Ishikawa (cell line): ENCODE data around the gene GNG7.

Source experiments
- CEBPB ChIP-seq: IDR thresholded peaks from 2 replicates; pipeline ENCODE4 v1.6.1; 2012
- CREB1 ChIP-seq: IDR thresholded peaks from 2 replicates; pipeline ENCODE4 v1.6.1; 2012; ENCODE audit warnings: low read depth
- EGR1 ChIP-seq: IDR thresholded peaks from 2 replicates; pipeline ENCODE4 v1.6.1; 2012
- EP300 ChIP-seq: IDR thresholded peaks from 2 replicates; pipeline ENCODE4 v1.6.1; 2012; ENCODE audit warnings: borderline replicate concordance
- FOXM1 ChIP-seq: IDR thresholded peaks from 2 replicates; pipeline ENCODE4 v1.6.1; 2012; ENCODE audit warnings: low read depth, borderline replicate concordance
- MAX ChIP-seq: IDR thresholded peaks from 2 replicates; pipeline ENCODE4 v1.6.1; 2012
- NFIC ChIP-seq: IDR thresholded peaks from 2 replicates; pipeline ENCODE4 v1.6.1; 2012
- RAD21 ChIP-seq: IDR thresholded peaks from 2 replicates; pipeline ENCODE4 v1.6.1; 2012; ENCODE audit warnings: low read depth
- REST ChIP-seq: IDR thresholded peaks from 2 replicates; pipeline ENCODE4 v1.6.1; 2012; ENCODE audit warnings: low read depth, mild to moderate bottlenecking
- TAF1 ChIP-seq: IDR thresholded peaks from 2 replicates; pipeline ENCODE4 v1.6.1; 2012; ENCODE audit warnings: low read depth, mild to moderate bottlenecking
- TCF12 ChIP-seq: IDR thresholded peaks from 2 replicates; pipeline ENCODE4 v1.6.1; 2012; ENCODE audit warnings: low read depth
- TEAD4 ChIP-seq: IDR thresholded peaks from 2 replicates; pipeline ENCODE4 v1.6.1; 2012
- USF1 ChIP-seq: IDR thresholded peaks from 2 replicates; pipeline ENCODE4 v1.6.1; 2012
- YY1 ChIP-seq: IDR thresholded peaks from 2 replicates; pipeline ENCODE4 v1.6.1; 2012; ENCODE audit warnings: low read depth
- ZBTB7A ChIP-seq: IDR thresholded peaks from 2 replicates; pipeline ENCODE4 v1.6.1; 2012; ENCODE audit warnings: low read depth

Gene GNG7

GRCh38 chr19:2610637-2611482 is 91.6 kb downstream of the GNG7 start:
- TF ChIP-seq NFIC (peak; percentile 55), YY1 (no peak), ZBTB7A (peak; percentile 41), TCF12 (peak; percentile 60; the same call in 1 of the 2 replicates), CREB1 (no peak), TAF1 (no peak), CEBPB (no peak), EGR1 (no peak), REST (no peak), RAD21 (peak; percentile 98), USF1 (no peak), MAX (no peak), FOXM1 (no peak), TEAD4 (peak; percentile 73), EP300 (peak; percentile 52; the same call in 1 of the 2 replicates)

GRCh38 chr19:2609389-2610116 is 92.9 kb downstream of the GNG7 start:
- TF ChIP-seq EP300 (no peak), NFIC (no peak), FOXM1 (no peak), MAX (no peak), USF1 (no peak), RAD21 (no peak), ZBTB7A (no peak)

GRCh38 chr19:2608602-2608922 is 93.9 kb downstream of the GNG7 start:
- TF ChIP-seq CREB1 (no peak), TCF12 (no peak), RAD21 (no peak), TEAD4 (no peak), MAX (no peak), FOXM1 (no peak)

GRCh38 chr19:2607712-2608601 is 94.5 kb downstream of the GNG7 start:
- TF ChIP-seq FOXM1 (no peak), TAF1 (no peak), NFIC (no peak), ZBTB7A (no peak), TEAD4 (no peak), EP300 (no peak), USF1 (no peak), TCF12 (no peak), CREB1 (no peak), CEBPB (no peak), MAX (no peak), REST (no peak), EGR1 (no peak), RAD21 (no peak), YY1 (no peak)
